Tibial nerve (tissue), 3 donors: ENCODE results near the gene F7.

ENCODE experiments used
- CTCF ChIP-seq, 5 experiments: fragments of 200-600 bp in 3 of 5; fragments of 450-650 bp in 2 of 5; sonication (generic) in 3 of 5; IDR thresholded peaks; one replicate each; pipeline ENCODE4 v1.5.1; 2016 to 2019; ENCODE audit warnings: antibody characterized with exemption in 5 of 5, mild to moderate bottlenecking in 3 of 5, moderate library complexity in 2 of 5
- POLR2A ChIP-seq, 2 donors: fragments of 450-650 bp; IDR thresholded peaks; one replicate each; pipeline ENCODE4 v1.6.1; 2017; ENCODE audit warnings: antibody characterized with exemption in 2 of 2, mild to moderate bottlenecking in 2 of 2, moderate library complexity in 2 of 2

GRCh38 chr13:113126265-113127150, 20.9 kb downstream of the F7 start:
- TF ChIP-seq POLR2A (IDR thresholded peaks at IDR 0.05) (no peak), CTCF (IDR thresholded peaks at IDR 0.05) (no peak)
